Fibroblast of the aortic adventitia (primary cell): ENCODE results near the gene DGLUCY. TPM values are rescaled to one million over a fixed set of nuclear protein-coding genes. Genes with fewer than 3 reads are reported as not detected.

Source experiments
- DNase-seq: peaks from one replicate; pipeline ENCODE4 v3.0.0-alpha.2; 2010; ENCODE audit warnings: low read depth
- H3K4me3 ChIP-seq: 2 replicates; pipeline ENCODE4 v1.5.1; 2011; ENCODE audit warnings: low read depth, mild to moderate bottlenecking, control low read depth, low read length, moderate library complexity
- total RNA-seq: library from RNA; depleted of rRNA; stranded (reverse); fragments of >200 nt; gene quantifications from 2 replicates; pipeline ENCODE4 v1.2.3, GENCODE V29; 2012; ENCODE audit warnings: low replicate concordance
- TF ChIP-seq, protein P1 (sequence below): IDR thresholded peaks from 2 replicates; pipeline ENCODE4 v1.5.1; 2011; ENCODE audit warnings: mild to moderate bottlenecking, low read length, control low read depth, inconsistent platforms; ENCODE audit not compliant: insufficient read depth

The DGLUCY gene
- total RNA-seq, 1 donor: 42.6 TPM

DNA sequence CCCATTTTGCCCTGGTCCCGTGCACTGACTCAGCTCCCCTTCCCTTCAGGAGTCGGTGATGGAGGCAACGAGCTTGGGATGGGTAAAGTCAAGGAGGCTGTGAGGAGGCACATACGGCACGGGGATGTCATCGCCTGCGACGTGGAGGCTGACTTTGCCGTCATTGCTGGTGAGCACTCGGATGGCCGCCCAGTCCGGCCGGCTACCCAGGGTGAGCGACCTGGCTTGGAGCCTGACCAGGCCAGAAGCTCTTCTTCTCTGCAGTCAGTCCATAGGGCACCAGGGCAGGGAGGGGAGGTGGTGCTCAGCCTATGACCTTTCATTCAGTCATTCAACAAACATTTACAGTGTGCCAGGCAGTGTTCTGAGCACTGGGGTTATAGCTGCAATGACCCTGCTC lies 90.8 kb downstream of the DGLUCY start:
- no peak for DNase-seq
- H3K4me3 ChIP-seq: no peak overlapping the region

DNA sequence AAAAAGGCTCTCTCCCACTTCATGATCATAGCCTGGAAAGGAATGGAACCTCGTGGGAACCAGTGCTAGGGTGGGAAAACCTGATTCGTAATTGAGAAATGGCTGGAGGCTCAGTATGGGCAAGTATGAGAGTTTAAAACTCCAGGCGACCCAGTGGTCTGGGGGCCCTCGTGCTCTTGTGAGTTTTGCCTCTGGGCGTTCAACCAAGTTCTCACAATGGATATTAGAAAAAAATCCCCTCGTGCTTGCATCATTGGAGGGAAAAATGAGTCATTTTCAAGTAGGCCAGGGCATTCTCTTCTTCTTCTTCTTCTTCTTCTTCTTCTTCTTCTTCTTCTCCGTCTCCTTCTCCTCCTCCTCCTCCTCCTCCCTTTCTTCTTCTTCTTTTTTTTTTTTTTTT lies 91.6 kb downstream of the DGLUCY start:
- no peak overlapping the region for H3K4me3 ChIP-seq
- TF ChIP-seq, protein P1, sequence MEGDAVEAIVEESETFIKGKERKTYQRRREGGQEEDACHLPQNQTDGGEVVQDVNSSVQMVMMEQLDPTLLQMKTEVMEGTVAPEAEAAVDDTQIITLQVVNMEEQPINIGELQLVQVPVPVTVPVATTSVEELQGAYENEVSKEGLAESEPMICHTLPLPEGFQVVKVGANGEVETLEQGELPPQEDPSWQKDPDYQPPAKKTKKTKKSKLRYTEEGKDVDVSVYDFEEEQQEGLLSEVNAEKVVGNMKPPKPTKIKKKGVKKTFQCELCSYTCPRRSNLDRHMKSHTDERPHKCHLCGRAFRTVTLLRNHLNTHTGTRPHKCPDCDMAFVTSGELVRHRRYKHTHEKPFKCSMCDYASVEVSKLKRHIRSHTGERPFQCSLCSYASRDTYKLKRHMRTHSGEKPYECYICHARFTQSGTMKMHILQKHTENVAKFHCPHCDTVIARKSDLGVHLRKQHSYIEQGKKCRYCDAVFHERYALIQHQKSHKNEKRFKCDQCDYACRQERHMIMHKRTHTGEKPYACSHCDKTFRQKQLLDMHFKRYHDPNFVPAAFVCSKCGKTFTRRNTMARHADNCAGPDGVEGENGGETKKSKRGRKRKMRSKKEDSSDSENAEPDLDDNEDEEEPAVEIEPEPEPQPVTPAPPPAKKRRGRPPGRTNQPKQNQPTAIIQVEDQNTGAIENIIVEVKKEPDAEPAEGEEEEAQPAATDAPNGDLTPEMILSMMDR: no peak
- peak; percentile 24 for DNase-seq

More for the DNA sequence above, 90.8 kb downstream of the DGLUCY start:
- TF ChIP-seq, protein P1: no peak

DNA sequence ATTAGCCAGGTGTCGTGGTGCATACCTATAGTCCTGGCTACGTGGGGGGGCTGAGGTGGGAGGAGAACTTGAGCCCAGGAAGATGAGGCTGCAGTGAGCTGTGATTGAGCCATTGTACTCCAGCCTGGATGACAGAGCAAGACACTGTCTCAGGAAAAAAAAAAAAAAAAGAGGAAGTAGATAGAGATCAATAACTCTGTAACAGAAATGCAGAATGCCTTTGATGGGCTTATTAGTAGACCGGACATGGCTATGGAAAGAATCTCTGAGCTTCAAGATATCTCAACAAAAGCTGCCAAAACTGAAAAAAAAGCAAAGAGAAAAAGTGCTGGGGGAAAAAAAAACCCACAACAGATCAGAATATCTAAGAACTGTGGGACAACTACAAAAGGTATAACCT lies 93.1 kb downstream of the DGLUCY start:
- TF ChIP-seq, protein P1: no peak
- H3K4me3 ChIP-seq: no peak overlapping the region
- DNase-seq: no peak

DNA sequence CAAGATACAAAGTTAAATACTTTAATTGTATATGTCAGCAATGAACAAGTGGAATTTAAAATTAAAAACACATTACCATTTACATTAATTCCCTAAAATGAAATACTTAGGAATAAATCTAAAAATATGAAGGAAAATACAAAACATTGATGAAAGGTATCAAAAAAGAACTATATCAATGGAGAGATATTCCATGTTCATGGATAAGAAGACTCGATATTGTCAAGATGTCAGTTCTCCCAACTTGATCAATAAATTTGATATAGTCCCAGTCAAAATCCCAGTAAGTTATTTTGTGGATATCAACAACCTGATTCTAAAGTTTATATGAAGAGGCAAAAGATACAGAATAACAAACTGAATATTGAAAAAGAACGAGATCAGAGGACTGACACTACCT lies 97.1 kb downstream of the DGLUCY start:
- DNase-seq: no peak
- H3K4me3 ChIP-seq: no peak overlapping the region

DNA sequence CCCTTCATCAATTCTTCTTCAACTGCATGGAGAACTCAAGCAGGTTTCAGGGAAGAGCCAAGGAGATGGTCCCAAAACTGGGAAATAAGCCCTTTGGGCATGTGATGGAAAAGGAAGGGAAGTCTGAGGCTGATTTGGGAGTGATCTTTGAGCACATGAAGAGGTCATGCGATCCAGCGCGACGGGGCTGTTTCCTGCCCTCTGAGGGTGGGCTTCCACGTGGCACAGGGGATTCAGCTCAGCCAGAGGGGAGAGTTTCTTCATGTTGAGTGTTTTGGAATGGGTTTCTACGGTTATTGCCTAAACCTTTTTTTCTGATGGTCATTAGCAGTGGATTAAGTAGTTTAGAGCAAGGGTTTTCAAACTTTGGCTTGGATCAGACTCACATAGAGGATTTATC lies 100.4 kb downstream of the DGLUCY start:
- TF ChIP-seq, protein P1: no peak
- DNase-seq: no peak
- H3K4me3 ChIP-seq: no peak overlapping the region

More for the DNA sequence above, 97.1 kb downstream of the DGLUCY start:
- TF ChIP-seq, protein P1: no peak

DNA sequence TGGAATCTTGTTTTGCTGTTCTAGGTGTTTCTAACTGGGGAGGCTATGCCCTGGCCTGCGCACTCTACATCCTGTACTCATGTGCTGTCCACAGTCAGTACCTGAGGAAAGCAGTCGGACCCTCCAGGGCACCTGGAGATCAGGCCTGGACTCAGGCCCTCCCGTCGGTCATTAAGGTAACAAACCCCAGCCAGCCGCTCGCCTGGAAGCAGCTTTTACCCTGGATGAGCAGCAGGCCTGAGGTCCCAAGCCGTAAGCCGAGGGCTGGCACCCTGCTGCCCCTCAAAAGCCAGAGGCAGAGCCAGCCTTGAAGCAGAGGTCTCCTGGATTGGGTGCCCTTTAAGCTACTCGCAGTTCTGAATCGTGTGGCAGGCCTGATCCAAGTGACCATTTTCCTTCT lies 101.5 kb downstream of the DGLUCY start:
- no peak overlapping the region for H3K4me3 ChIP-seq
- no peak for DNase-seq
- TF ChIP-seq, protein P1: no peak

DNA sequence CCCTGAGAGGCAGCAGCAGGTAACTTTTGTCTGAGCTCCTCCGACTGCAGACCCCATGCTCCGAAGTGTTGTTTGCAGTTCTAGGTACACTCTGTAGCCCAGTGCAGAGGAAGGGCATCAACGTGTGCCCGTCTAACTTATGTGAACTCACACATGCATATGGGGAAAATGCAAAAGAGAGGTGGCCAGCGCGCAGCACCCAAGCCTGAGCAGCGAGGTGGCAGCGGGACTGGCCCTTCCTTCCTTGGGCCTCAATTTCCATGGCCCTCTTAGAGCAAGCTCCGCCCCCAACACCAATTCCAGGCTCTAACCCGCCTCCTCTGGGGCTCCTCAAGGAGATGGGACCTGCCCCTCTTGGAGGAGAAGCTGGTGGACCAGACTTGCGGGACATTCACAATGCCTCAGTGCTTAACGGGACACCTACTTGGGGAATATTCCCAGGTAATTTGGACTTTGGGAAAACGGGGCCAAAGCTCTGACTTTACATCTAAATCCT lies 102.9 kb downstream of the DGLUCY start:
- no peak for DNase-seq
- H3K4me3 ChIP-seq: no peak overlapping the region
- TF ChIP-seq, protein P1: no peak
